AG04449 (cell line): ENCODE data around the gene GLRA1.

Source experiments
- CTCF ChIA-PET: fragments of 350-600 bp; formaldehyde crosslinking; extraction: SDS; loops from one replicate; lab custom pipeline; 2021; ENCODE audit warnings: antibody characterized with exemption; lab: Yijun Ruan, JAX
- POLR2A ChIA-PET: fragments of 400-600, 350-600 bp; formaldehyde crosslinking; extraction: SDS; loops from one replicate; lab custom pipeline; 2020; ENCODE audit warnings: antibody characterized with exemption, inconsistent platforms; lab: Yijun Ruan, JAX
- DNase-seq: peaks from one replicate; pipeline ENCODE4 v3.0.0-alpha.2; 2010; ENCODE audit warnings: low read depth, low spot score
- H3K4me3 ChIP-seq: 2 replicates; pipeline ENCODE4 v1.5.1; 2011; ENCODE audit warnings: low read depth, mild to moderate bottlenecking, control low read depth, low read length
- CTCF ChIP-seq: IDR thresholded peaks from one replicate; pipeline ENCODE4 v1.5.1; 2011; ENCODE audit warnings: mild to moderate bottlenecking, moderate library complexity, low read length, control low read depth, inconsistent platforms; ENCODE audit not compliant: insufficient read depth; ENCODE audit errors: missing control alignments

The GLRA1 gene

GRCh38 chr5:151872701-151873100 is 52.0 kb downstream of the GLRA1 start:
- no peak overlapping the region for H3K4me3 ChIP-seq
- ChIA-PET CTCF (no interaction called here), POLR2A (no interaction called here)
- no peak for TF ChIP-seq CTCF
- no peak for DNase-seq

GRCh38 chr5:151870820-151871219 is 53.8 kb downstream of the GLRA1 start:
- peak; percentile 16 for DNase-seq
- POLR2A ChIA-PET = no interaction called here
- CTCF ChIA-PET = no interaction called here
- H3K4me3 ChIP-seq = no peak overlapping the region
- TF ChIP-seq CTCF = no peak

- POLR2A ChIA-PET = no interaction called here
- H3K4me3 ChIP-seq = no peak overlapping the region
- no peak for DNase-seq
- TF ChIP-seq CTCF = no peak
- CTCF ChIA-PET = no interaction called here
Observed at GRCh38 chr5:151870271-151870670, 54.4 kb downstream of the GLRA1 start.

- no peak for DNase-seq
- H3K4me3 ChIP-seq = no peak overlapping the region
- ChIA-PET POLR2A (no interaction called here), CTCF (no interaction called here)
- no peak for TF ChIP-seq CTCF
Observed at GRCh38 chr5:151869843-151870242, 54.8 kb downstream of the GLRA1 start.

- no peak for TF ChIP-seq CTCF
- ChIA-PET CTCF (no interaction called here), POLR2A (no interaction called here)
- DNase-seq = no peak
- H3K4me3 ChIP-seq = no peak overlapping the region
Observed at GRCh38 chr5:151868451-151868850, 56.2 kb downstream of the GLRA1 start.

- POLR2A ChIA-PET = no interaction called here
- TF ChIP-seq CTCF = no peak
- no peak for DNase-seq
- H3K4me3 ChIP-seq = no peak overlapping the region
- CTCF ChIA-PET = interaction anchor here (1.9 kb wide), 1 partner anchor 278 kb away, joined by 5 read pairs; no protein-coding TSS in a partner anchor
Observed at GRCh38 chr5:151864061-151864748, 60.4 kb downstream of the GLRA1 start.
